SK-N-MC (cell line): ENCODE measurements around the gene ADARB1.

Experiments
- DNase-seq: peaks from one replicate; pipeline ENCODE4 v3.0.0-alpha.2; 2011; ENCODE audit warnings: low read depth, low spot score
- H3K27ac ChIP-seq: fragments of 200-600 bp; sonication (generic); 2 replicates; pipeline ENCODE4 v1.5.1; 2016; ENCODE audit warnings: mixed run types
- H3K36me3 ChIP-seq: fragments of 200-600 bp; sonication (generic); 2 replicates; pipeline ENCODE4 v1.6.1; 2017; ENCODE audit warnings: antibody characterized with exemption, low read length, mixed read lengths; ENCODE audit not compliant: insufficient read depth
- H3K4me3 ChIP-seq: fragments of 200-600 bp; sonication (generic); 2 replicates; pipeline ENCODE4 v1.5.1; 2016
- H3K9ac ChIP-seq: fragments of 200-600 bp; sonication (generic); 2 replicates; pipeline ENCODE4 v1.8.0; 2017; ENCODE audit warnings: mixed run types, mixed read lengths; ENCODE audit not compliant: insufficient read length
- H3K9me3 ChIP-seq: fragments of 200-600 bp; sonication (generic); 2 replicates; pipeline ENCODE4 v1.6.1; 2017; ENCODE audit warnings: low read depth, mild to moderate bottlenecking, antibody characterized with exemption, low read length, moderate library complexity, mixed read lengths
- EZH2 ChIP-seq: fragments of 200-600 bp; sonication (generic); IDR thresholded peaks from one replicate; pipeline ENCODE4 v1.6.1; 2017; ENCODE audit warnings: antibody characterized with exemption
- FOXP2 ChIP-seq: optimal IDR thresholded peaks from 2 replicates; pipeline ENCODE3; 2011; ENCODE audit warnings: mild to moderate bottlenecking, moderate library complexity; ENCODE audit not compliant: insufficient read depth; ENCODE audit errors: extremely low read length, control extremely low read depth
- POLR2AphosphoS5 ChIP-seq: IDR thresholded peaks from 2 replicates; pipeline ENCODE4 v1.6.1; 2012; ENCODE audit warnings: mild to moderate bottlenecking, low read depth, low read length, borderline replicate concordance

ADARB1 gene

DNA sequence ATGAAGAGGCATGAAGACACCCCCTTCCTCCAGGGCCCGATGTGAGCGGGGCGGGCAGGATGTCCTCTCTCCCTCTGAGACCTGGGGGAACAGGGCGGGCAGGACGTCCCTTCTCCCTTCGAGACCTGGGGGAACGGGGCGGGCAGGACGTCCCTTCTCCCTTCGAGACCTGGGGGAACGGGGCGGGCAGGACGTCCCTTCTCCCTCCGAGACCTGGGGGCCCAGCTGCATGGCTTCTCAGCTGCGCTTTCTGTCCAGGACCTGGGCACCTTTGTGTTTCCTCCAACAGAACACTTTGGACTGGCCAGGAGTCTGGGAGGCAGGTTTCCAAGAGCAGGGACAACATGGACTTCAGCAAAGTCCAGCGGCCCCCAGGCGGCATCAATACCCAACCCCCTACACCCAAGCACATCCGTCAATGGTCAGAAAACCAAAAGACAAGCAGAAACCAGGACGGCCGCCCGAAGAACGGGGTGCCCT, 30.8 kb upstream of the ADARB1 start:
- no peak for DNase-seq
- no peak overlapping the region for H3K27ac ChIP-seq
- H3K4me3 ChIP-seq = no peak overlapping the region
- TF ChIP-seq EZH2 = no peak
- TF ChIP-seq POLR2AphosphoS5 = no peak
- no peak for TF ChIP-seq FOXP2
- H3K36me3 ChIP-seq = no peaks in the 10 kb centered on the region
- H3K9me3 ChIP-seq = no peaks in the 10 kb centered on the region
- H3K9ac ChIP-seq = no peak overlapping the region

DNA sequence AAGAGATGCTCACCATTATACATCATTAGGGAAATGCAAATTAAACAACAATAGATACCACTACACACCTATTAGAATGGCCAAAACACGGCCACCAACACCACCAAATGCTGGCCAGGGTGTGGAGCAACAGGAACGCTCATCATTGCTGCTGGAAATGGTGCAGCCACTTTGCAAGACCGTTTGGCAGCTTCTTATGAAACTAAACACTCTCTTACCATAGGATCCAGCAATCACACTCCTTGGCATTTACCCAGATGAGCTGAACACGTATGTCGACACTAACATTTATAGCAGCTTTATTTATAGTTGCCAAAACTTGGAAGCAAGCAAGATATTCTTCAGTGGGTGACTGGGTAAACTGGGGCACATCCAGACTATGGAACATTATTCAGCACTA, 28.9 kb upstream of the ADARB1 start:
- H3K9me3 ChIP-seq = no peaks in the 10 kb centered on the region
- no peak overlapping the region for H3K27ac ChIP-seq
- H3K4me3 ChIP-seq = no peak overlapping the region
- H3K36me3 ChIP-seq = no peaks in the 10 kb centered on the region
- no peak for DNase-seq
- no peak overlapping the region for H3K9ac ChIP-seq
- no peak for TF ChIP-seq FOXP2

DNA sequence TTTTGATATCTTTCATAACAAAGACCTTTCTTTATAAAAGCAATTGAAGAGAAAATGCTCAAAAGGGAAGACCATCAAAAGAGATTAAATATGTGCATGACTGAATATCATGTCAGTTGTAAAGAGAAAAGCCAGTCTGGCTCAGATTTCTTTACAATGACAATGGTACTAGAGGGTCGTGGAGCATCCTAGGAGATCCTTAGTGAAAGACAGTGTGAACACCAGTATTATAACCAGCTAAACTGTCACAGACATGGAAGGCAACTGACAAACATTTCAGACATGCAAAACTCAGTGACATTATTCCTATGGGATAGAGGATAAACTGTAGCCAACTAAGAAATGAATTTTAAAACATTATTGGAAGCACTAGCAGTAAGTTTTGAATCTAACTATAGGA, 27.1 kb upstream of the ADARB1 start:
- no peaks in the 10 kb centered on the region for H3K36me3 ChIP-seq
- no peak overlapping the region for H3K4me3 ChIP-seq
- DNase-seq = no peak
- TF ChIP-seq FOXP2 (no peak), POLR2AphosphoS5 (no peak), EZH2 (no peak)
- no peak overlapping the region for H3K9ac ChIP-seq
- no peaks in the 10 kb centered on the region for H3K9me3 ChIP-seq
- no peak overlapping the region for H3K27ac ChIP-seq

DNA sequence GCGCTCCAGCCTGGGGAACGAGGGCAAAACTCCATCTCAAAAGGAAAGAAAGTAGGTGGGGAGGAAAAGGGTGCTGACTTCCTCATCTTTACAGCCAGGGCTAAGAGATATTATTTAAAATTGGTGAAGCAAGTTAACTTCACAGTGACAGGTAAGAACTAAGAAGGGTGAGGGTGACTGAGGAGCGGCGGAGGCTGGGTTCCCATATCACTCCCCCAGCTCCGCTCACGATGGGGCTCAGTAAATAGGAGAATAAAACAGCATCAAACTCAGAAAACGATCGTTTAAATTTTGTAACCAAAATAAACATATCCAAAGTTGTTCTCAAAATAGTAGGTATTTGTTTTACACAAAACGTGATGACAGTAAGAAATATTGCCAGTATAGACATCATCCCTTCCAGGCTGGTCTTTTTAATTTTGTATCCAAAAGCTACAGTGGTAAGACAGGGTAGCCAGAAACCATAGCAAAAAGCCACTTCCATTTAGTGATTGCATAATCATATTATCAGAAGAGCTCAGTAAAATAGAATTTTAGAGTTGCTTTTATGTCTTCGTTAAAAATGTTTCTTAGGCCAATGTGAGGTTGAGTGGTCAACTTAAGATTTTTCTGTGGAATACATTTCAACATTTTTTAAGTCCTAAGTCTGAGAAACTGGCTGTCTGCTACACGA, 26.2 kb upstream of the ADARB1 start:
- Histone ChIP-seq H3K4me3 (no peak overlapping the region), H3K9ac (no peak overlapping the region), H3K27ac (no peak overlapping the region), H3K36me3 (no peaks in the 10 kb centered on the region), H3K9me3 (no peaks in the 10 kb centered on the region)
- TF ChIP-seq EZH2 (no peak), FOXP2 (no peak), POLR2AphosphoS5 (no peak)
- no peak for DNase-seq

DNA sequence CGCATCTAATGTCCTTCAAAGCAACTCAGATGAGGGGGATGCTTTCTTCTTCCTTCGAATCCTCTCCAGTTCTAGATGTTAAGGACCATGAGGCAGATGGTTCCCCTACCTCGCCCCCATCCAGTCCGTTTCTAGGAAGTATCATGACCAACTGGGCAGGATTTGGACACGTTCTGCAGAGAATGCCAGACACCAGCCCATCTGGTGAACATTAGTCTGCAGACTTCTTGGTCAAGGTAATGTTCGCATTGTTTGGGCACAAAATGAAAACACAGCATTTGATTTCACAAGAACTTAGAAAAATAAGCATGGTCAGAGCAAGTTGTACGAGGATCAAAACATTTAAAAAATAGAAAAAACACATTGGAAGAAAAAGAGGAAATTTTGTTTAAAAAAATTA, 25.4 kb upstream of the ADARB1 start:
- TF ChIP-seq POLR2AphosphoS5 (no peak), EZH2 (no peak), FOXP2 (no peak)
- Histone ChIP-seq H3K36me3 (no peaks in the 10 kb centered on the region), H3K9ac (no peak overlapping the region), H3K27ac (no peak overlapping the region), H3K9me3 (no peaks in the 10 kb centered on the region), H3K4me3 (no peak overlapping the region)
- no peak for DNase-seq

DNA sequence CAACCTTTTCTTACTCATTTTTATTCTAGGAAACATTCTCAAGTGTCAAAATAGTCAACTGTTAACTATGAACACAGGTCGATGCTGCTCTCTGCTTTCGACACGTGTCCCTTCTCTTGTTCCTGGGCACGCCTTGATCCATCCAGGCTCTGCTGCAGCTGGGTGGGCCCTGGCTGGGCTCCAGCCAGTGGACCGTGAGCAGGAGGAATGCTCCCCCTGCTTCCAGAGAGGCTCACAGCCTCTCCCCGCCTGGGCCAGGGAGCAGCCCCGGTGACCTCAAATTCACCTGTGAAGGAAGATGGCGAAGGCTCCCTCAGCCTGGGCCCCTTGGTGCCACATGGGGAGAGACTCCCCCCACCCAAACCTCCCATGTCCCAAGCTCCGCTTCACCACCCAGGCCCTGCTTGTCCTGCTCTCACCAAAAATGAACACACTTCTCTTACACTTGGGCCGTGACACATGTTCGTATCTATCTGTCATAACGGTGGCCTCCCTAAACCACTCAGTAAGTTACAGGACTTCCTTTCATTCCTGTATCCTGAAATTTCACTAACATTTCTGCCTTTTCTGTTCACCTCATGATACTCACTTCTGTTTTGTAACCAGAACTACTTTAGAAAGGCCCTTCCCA, 24.6 kb upstream of the ADARB1 start:
- Histone ChIP-seq H3K9ac (no peak overlapping the region), H3K4me3 (no peak overlapping the region), H3K27ac (no peak overlapping the region)

DNA sequence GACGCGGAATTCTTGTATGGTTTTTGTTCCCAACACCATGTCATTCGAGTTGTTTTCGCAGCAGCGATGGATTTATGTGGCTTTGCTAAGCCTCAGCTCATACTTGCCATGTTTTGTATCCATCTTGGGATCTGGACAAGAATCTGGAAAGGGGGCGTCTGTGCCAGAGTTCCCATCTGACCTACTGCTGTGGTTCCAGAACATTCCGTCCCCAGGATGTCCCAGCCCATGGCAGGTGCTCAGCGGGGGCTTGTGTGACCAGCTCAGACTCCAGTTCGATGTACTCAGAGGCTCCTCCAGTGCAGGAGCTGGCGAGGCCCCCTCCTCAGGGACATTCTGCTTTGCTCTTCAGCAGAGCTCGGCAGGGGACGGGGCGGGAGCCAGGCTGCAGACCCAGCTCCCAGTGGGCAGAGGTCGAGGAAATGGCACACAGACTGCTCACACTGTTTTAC, 24.0 kb upstream of the ADARB1 start:
- Histone ChIP-seq H3K36me3 (no peaks in the 10 kb centered on the region), H3K27ac (no peak overlapping the region), H3K4me3 (no peak overlapping the region), H3K9me3 (no peaks in the 10 kb centered on the region), H3K9ac (no peak overlapping the region)
- no peak for DNase-seq
- TF ChIP-seq EZH2 (no peak), POLR2AphosphoS5 (no peak)

More for the DNA sequence above, 24.6 kb upstream of the ADARB1 start:
- H3K36me3 ChIP-seq = no peaks in the 10 kb centered on the region
- TF ChIP-seq POLR2AphosphoS5 = no peak
- no peak for TF ChIP-seq FOXP2
- no peak for TF ChIP-seq EZH2
- no peak for DNase-seq
- H3K9me3 ChIP-seq = no peaks in the 10 kb centered on the region

DNA sequence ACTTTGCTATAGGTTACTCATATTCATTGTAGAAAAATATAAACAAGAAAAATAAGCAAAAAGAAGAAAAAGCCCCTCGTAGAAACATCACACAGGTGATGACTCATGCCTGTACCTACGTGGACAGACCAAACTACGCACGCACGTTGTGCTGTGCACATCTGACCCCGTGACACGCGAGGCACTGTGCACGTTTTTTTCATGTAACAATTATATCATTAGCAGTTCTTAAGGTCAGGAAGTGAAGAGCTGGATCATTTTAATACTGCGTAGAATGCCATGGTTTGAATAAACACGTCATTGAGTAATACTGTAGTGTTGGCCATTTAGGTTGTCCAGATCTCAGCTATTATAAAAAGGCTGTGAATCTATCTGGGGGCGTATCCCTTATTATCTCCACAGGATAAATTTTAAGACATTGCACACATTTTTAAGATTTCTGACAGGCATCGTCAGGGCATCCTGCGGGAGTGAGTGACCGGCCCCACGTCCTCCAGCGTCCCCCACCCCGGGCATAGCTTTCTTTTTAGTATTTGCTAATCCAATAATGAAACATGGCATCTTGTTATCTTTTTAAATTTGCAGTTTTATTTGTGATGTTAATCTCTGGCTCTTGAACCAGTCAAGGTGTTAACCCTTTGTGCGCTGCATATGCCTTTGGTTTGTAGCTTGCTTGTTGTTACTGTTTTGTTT, 23.4 kb upstream of the ADARB1 start:
- Histone ChIP-seq H3K4me3 (no peak overlapping the region), H3K27ac (no peak overlapping the region), H3K9me3 (no peaks in the 10 kb centered on the region), H3K9ac (no peak overlapping the region), H3K36me3 (no peaks in the 10 kb centered on the region)
- no peak for DNase-seq
- TF ChIP-seq FOXP2 (no peak), EZH2 (no peak), POLR2AphosphoS5 (no peak)
